Astrocyte of the cerebellum (primary cell): ENCODE measurements around the gene EMC8.

Experiments used
- DNase-seq: peaks from one replicate; pipeline ENCODE4 v3.0.0-alpha.2; 2011; ENCODE audit warnings: low read depth
- H3K4me3 ChIP-seq: 2 replicates; pipeline ENCODE4 v1.5.1; 2011; ENCODE audit warnings: mild to moderate bottlenecking, low read depth, low read length, moderate library complexity
- CTCF ChIP-seq: IDR thresholded peaks from 2 replicates; pipeline ENCODE4 v1.5.1; 2012; ENCODE audit warnings: low read length, low read depth, moderate library complexity, mild to moderate bottlenecking; ENCODE audit errors: missing control alignments
- in situ Hi-C: cut with HindIII; loops from 2 replicates; pipeline ENCODE4 v1.10.0; 2017; ENCODE audit warnings: low sequenced_read_pairs

The EMC8 gene

GRCh38 chr16:85757341-85757822 lies 42.0 kb downstream of the EMC8 start:
- in situ Hi-C loops, result no loop called here
- TF ChIP-seq CTCF, result no peak
- peak; percentile 91 for DNase-seq
- H3K4me3 ChIP-seq, result no peak overlapping the region

DNA sequence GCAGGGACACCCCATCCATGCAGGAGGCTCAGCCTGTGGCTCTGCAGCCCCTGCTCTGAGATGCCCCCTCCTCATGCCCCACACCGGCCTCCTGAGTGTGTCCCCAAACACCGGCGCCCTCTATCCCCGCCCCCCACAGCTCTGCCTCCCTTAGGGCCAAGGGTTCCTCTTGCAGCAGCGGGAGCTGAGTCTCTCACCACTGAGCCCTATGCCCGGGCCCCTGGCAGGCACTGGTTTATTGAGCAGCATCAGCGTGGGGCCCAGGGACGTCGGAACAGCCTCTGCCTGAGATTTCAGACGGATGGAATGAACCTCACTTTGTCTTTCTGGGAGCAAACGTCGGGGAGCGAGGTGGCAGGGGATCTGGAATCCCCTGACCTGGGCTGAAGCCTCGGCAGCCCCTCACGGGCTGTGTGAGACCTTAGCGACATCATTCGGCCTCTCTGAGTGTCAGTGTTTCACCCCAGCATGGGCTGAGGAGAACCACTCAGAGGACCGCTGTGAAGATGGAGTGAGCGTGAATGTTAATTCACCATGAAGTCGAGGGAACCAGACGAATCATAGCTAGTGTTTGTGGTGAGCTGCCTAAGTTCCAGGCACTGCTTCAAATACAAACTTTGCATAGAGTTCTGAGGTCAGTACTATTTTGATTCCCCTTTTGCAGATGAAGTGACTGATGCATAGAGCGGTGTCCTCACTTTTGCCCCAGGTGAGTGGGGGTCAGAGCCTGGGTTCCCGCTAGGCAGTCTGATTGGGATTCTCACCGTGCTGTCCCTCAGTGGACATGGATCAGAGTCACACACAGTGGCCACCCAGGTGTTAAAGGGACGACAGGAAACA lies 43.2 kb downstream of the EMC8 start:
- in situ Hi-C loops, result no loop called here
- peak; percentile 77 for DNase-seq
- TF ChIP-seq CTCF, result no peak
- H3K4me3 ChIP-seq, result no peak overlapping the region

GRCh38 chr16:85754413-85754812 lies 44.9 kb downstream of the EMC8 start:
- H3K4me3 ChIP-seq, result no peak overlapping the region
- in situ Hi-C loops, result no loop called here
- TF ChIP-seq CTCF, result no peak
- DNase-seq, result no peak

DNA sequence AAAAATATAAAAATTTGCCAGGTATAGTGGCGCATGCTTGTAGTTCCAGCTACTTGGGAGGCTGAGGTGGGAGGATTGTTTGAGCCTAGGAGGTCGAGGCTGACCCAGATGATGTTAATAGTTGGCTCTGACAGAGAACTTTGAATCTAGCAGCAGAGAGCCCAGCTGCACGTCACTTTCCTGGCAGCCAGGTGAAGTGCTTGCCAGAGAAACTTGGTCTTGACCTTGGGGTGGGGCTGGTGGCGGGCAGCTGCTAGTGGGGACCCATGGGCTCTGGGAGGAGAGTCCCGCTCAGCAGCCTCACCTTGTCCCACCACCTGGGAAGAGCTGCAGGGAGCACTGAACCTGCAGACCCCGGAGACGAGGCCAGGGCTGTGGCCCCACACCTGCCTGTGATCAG lies 45.4 kb downstream of the EMC8 start:
- in situ Hi-C loops, result no loop called here
- TF ChIP-seq CTCF, result no peak
- DNase-seq, result no peak
- no peak overlapping the region for H3K4me3 ChIP-seq

DNA sequence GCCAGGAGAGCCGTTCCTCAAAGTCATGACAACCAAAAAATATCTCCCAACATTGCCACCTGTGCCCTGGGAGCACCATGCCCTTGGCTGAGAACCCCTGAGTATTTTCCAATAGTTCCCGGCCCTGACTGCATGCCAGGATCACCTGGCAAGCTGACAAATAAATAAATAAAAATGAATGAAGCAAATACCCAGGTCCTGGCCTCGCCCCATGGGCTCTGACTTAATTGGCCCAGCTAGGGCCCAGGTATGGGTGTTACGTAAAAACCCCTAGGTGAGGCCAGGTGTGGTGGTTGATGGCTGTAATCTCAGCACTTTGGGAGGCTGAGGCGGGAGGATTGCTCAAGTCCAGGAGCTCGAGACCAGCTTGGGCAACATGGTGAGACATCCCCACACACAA lies 45.8 kb downstream of the EMC8 start:
- no peak overlapping the region for H3K4me3 ChIP-seq
- no peak for DNase-seq
- in situ Hi-C loops, result no loop called here
- TF ChIP-seq CTCF, result no peak

DNA sequence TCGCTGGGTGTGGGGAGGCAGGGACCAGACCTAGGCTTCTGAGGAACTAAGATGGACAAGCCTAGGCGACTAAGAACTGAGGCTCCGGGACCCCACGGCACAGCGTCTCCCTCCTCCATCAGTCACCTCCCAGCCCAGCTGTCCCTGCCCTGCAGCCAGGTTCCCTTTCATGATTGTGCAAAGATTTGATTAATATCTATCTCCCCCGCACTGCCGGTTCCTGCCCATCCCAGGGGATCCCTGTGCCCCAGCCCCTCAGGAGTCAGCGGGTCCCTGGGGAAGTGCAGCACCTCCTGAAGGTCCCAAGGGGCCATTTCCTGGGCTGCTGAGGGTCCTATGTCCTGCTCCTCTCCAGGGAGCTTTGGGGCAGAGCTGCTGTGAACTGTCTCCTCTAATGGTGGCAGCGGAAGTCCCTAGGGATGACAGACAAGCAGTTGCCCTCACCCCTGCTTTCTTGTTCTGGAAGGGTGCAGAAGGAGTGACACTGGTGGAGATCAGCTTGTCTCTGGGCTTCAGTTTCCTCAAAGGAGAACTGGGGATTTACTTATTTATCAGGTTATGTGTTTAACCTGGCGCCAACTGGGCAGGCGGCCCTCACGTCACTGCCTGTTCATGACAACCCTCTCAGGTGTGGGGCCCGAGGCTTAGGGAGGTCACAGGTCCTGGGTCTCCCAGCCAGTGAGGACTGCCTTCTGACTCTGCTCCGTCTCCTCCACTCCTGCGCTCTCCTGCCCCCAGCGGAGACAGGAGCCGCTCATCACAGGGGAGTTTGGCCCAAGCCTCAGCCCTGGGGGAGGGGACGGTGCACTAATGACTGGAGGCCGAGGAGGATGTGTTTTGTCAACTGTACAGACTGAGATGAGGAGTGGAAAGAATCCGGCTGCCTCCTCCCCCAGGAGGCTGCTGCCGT lies 46.6 kb downstream of the EMC8 start:
- DNase-seq, result no peak
- in situ Hi-C loops, result no loop called here
- H3K4me3 ChIP-seq, result no peak overlapping the region
- TF ChIP-seq CTCF, result peak; percentile 35
